Stimulated activated CD4-positive, alpha-beta T cell treated with anti-CD3 and anti-CD28 coated beads, Interleukin-15, amount 100 ng/mL, for 24 hours (primary cell): ENCODE results near the gene RNASE12.
A peak's percentile ranks its signal among the peaks of the same experiment; 100 is the strongest.
"Not testable (repeated sequence)": the region's sequence is repeated elsewhere in the genome, so short reads cannot be mapped to it uniquely, and the experiment has no call there.

Source experiments
- DNase-seq: peaks from one replicate; pipeline ENCODE4 v3.0.0-alpha.2; 2020

Gene RNASE12, protein sequence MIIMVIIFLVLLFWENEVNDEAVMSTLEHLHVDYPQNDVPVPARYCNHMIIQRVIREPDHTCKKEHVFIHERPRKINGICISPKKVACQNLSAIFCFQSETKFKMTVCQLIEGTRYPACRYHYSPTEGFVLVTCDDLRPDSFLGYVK

DNA sequence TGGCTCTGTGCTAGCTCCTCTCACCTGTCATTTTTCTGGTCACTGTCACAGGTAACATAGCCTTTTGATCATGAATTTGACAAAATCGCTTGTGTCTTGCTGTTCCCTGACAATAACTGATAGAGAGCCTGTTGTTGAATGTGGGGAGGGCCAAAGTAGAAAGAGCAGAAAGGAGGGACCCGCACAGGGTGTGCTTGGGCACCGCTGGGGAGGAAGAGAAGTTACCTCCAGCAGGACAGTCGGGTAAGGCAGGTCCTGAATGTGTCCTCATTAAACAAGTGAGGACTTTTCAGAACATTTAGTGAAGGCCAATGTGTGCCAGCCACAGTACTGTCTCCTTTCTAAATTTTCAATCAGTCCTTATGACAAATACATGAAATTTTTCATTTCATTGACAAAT lies at the start of gene RNASE12:
Gene RNASE12 (minus strand): TSS at position 142 of the 400 bp plus-strand sequence. CDS start 653 bp downstream, outside the sequence.
- no peak for DNase-seq

GRCh38 chr14:20632831-20633691 lies 41.9 kb upstream of the RNASE12 start:
- DNase-seq: peak; percentile 80

DNA sequence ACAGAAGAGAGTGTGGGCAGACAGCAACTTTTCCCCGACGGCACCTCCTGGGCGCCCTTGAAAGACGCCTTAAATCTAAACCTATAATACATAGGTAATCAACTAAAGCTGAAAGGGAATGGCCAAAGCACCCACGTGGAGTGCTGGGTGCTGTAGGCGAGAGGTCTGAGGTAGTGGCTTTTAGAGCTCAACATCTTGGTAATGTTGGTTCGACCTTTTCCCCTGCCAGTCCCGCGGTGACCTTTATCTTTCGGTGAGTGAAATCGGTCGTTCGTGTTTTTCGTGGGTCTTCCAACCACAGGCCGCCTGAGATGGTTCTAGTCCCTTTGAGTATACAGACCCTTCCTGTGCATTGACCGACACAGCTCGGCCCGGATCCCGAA lies 41.3 kb upstream of the RNASE12 start:
- peak; percentile 44 for DNase-seq

GRCh38 chr14:20631880-20632389 lies 40.8 kb upstream of the RNASE12 start:
- DNase-seq: no peak

DNA sequence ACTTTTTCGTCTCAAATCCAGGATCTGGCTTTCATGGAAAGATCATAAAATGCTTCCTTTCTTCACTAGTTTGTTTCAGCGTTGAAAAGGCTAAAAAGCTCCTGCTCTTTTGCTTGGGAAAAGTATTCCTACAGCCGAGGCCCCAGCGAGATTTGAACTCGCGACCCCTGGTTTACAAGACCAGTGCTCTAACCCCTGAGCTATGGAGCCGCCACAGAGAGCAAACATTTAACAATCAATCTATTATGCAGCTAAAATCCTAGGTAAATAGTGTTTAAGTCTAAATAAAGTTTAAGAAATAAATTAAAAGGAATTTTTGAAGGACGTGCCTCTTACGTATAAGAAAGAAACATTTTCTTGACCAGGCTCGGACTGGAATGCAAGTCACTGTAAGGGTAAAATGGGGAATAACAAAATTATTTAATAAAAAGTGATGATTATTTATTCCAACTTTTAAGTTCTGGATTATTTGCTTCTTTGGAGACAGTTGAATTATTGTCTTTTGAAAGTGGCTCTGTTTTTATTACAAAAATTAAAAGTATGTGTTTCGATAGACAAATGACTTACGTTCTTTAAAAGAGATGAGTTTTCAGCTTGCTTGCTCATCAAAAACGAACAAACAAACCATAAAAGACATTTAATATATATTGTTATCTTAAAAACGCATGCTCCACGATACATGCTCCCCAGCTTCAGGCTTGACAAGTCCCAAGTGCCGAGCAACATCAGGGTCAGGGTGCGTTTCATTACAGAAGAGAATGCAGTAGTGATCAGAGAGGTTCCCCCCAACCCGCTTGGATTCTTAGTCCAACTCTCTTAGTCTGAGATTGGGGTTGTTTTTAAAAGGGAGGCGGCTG lies 40.1 kb upstream of the RNASE12 start:
- peak; percentile 70 for DNase-seq

DNA sequence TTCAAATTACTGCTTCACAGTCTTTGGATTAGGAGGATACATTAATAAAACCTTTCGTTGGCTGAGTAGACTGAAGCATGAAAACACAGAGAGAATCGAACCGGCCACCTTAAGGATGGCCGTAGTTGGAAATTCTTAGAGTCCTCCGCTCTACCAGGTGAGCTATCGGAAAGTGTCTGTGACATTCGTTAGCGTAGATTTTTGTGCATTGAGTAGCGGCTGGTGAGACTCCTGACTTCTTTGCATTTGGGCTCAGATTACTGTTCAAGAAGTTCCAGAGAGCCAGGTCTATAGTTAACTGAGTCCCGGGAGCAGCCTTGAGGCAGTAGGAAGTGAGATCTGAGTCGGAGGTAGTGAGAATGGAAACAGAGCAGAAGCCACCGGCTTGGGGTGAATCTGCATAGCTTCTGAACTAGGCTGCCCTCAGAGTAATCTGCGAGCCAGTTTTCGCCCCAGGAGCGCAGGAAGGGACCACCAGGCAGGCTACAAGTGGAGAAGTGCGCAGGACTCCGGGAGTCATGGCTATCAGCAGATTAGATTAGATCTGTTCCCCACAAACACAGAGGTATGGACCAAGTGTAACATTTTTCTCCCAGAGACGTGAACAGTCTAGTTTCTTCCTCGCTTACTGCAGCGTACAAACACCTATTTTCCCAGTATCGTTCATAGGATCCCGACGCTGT lies 39.3 kb upstream of the RNASE12 start:
- DNase-seq: peak; percentile 66

DNA sequence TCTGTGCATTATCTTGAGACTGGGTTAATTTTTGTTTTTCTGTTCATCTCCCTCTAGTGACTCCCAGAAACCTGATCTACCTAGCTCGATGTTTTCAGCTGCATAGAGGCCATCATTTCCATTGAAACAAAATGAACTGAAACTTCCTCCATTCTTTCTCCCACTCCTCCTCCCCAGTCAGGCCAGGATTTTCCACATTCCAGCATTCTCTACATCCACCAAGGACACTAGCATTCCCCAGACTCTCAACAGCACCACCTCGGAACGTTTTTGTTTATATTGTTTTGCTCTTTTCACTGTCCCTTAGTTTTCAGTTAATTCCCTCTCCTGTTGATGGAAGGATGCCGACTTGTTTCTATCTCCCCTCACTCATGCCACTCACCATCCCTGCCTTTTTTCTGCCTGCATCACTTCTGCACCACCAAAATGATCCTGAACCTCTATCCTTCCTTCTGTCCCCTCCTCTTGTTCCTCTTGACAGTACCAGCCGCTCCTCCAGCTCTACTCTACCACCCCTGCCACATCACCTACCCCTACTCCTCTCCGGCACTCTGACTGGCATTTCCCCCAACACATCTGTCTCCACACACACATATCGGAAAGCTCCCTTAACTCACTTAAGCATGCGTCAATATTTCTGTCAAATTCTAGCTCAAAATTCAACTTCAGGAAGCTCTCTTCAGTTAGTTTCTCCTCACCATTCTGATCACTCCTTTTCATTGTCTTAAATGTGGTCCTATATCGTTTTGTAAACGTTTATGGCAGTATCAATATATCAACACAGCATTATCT lies 37.1 kb upstream of the RNASE12 start:
- no peak for DNase-seq

DNA sequence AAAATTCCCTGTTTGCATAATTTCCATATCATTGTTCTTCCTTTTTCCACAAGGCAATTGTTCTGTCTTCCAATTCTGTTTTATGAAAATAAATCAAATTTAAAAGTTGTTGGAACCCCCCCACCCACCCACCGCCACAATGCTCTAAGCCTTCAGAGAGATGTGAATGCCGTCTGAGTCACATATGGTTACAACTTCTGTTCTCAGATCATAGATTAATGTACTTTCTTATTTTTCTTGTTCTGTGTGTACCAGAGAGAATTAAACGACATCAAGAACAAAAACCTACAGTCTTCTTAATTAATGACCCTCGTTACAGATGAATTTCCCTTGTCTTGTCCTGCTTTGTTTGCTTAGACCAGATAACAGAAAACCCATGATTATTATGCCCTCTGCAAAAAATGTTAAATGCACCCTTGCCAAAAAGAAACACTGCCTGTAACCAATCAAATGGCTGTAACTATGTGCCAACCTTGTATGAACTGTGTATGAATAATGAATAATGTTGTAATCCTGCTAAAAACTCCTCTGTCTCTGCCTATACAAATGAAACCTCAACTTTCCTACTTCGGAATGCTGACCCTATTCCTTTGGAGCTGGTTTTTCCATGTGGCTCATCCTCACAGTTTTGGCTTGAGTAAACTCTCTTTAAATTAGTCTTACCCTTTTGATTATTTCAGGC lies 36.3 kb upstream of the RNASE12 start:
- DNase-seq: no peak

GRCh38 chr14:20626274-20626673 lies 35.1 kb upstream of the RNASE12 start:
- no peak for DNase-seq

DNA sequence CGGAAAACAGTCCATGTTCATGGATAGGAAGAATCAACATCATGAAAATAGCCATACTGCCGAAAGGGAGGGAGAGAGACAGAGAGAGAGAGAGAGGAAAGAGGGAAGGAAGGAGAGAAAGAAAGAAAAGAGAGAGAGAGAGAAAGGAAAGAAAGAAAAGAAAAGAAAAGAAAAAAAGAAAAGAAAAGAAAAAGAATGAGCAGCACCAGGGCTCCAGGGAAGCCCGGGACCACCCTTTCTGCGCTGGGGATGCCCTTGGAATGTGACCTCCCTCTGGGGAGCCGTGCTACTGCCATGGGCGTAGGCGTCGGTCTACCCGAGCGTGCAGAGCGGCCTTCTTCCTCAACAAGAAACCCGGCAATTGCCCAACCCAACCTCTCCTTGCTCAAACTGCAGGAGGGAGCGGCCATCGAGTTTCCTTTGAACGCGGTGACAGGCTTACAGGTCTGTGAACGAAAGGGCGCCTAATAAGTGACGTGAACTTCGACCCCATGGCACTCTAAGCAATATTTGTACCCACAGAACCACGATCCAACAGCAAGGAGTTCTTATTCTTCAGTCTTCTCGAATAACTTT lies 33.4 kb upstream of the RNASE12 start:
- DNase-seq: peak; percentile 63

- DNase-seq: peak; percentile 35
These were observed 32.6 kb upstream of the RNASE12 start for GRCh38 chr14:20623798-20624197.

DNA sequence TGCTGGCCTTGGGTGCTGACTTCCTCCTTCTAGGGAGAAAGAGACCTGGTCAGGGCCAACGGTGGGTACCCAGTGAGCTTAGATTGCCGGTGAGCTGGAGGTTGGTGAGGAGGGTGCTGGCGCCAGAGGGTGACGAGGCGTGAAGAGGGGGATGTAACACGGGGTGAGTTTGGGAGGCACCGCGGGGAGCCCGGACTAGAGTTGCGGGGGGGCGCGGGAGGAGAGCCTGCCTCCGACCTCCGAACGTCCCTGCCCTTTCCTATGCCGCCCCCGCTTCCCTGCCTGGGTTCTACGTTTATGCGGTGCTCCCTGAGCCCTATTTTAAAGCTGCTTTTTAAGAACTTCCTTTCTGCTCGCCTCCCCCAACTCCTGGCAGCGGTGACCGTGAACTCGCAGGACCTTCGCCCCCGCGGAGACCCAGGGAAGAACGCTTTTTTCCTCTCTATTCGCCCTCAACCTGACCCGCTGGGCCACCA lies 31.7 kb upstream of the RNASE12 start:
- no peak for DNase-seq

GRCh38 chr14:20620798-20621478 lies 29.8 kb upstream of the RNASE12 start:
- DNase-seq: no peak

DNA sequence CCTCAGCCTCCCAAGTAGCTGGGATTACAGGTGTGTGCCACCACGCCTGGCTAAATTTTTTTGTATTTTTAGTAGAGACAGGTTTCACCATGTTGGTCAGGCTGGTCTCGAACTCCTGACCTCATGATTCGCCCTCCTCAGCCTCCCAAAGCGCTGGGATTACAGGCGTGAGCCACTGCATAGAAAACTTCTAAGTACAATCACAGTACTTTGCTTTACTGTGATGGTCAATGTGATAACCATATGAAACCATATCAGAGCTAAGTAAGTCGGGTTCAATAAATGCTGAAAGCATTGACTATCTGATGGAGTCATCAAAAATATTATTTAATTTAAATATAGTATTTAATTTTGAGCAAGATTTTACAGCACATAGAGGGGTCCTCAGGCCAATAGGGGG lies 28.5 kb upstream of the RNASE12 start:
- not testable (repeated sequence) for DNase-seq

- DNase-seq: no peak
These were observed 27.1 kb upstream of the RNASE12 start for GRCh38 chr14:20618271-20618749.

- no peak for DNase-seq
These were observed 26.2 kb upstream of the RNASE12 start for GRCh38 chr14:20617138-20618003.

GRCh38 chr14:20615996-20616395 lies 24.8 kb upstream of the RNASE12 start:
- DNase-seq: no peak

DNA sequence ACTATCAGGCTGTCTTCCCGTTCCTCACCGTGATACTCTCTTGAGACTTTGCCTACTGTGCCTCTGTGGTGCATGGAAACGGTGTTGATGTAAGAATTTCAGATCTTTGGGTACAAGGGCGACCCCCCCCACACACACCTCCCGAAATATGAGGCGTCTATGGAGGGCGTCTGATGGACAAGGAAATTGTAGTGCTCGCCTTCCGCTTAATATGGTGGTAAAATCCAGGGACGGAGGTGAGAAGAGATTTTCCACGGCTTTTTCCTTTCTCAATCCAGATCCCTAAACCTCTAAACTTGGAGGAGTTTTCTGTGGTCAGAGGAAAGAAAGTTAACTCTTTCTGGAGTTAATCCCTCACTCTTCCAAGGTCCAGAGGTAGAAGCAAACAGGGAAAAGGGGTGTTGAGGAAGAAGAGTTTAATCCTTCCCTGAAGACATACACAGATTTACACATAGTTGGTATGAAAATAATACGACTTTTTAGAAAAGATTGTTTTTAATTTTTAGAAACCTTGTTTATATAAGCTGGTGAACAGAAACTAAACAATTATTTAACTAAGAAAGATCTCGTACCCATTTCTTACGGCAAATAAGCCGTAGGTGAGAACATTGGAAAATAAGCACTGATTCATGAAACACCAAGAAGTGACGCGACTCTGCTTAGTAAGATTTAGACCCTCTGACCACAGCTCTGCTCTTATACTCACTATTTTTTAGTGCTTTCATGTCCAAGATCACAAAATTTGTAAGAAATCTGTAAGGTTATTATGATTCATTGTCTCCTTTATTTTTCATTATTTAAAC lies 23.1 kb upstream of the RNASE12 start:
- DNase-seq: peak; percentile 39
